ENCODE results near the gene TXNRD2.

- no peak for TF ChIP-seq CTCF (IDR thresholded peaks at IDR 0.05 in 2 of 3, conservative IDR thresholded peaks at IDR 0.05 in 1 of 3; ENCODE audit: borderline replicate concordance in 1 of 3, insufficient read depth in 1 of 3, low read depth in 2 of 3, low read length in 2 of 3)
- no peak for TF ChIP-seq SRF (IDR thresholded peaks at IDR 0.05; ENCODE audit: low read depth)
- no peak for TF ChIP-seq POLR2A (IDR thresholded peaks at IDR 0.05; ENCODE audit: borderline replicate concordance, extremely low read depth, insufficient read depth, insufficient read length)
- TF ChIP-seq RAD21 (IDR thresholded peaks at IDR 0.05; ENCODE audit: low read depth) = no peak
- no peak for TF ChIP-seq EGR1 (IDR thresholded peaks at IDR 0.05; ENCODE audit: low read depth)
- TF ChIP-seq MAX (IDR thresholded peaks at IDR 0.05) = no peak
- TF ChIP-seq ATF3 (IDR thresholded peaks at IDR 0.05) = no peak
- no peak for TF ChIP-seq POLR2AphosphoS5 (IDR thresholded peaks at IDR 0.05; ENCODE audit: low read depth, low read length)
- TF ChIP-seq EZH2phosphoT487 (IDR thresholded peaks at IDR 0.05; ENCODE audit: borderline replicate concordance) = no peak
- no peak for TF ChIP-seq JUND (IDR thresholded peaks at IDR 0.05)
- TF ChIP-seq REST (IDR thresholded peaks at IDR 0.05; ENCODE audit: low read depth) = no peak
- no peak for TF ChIP-seq EZH2 (IDR thresholded peaks at IDR 0.05)
- TF ChIP-seq CEBPB (IDR thresholded peaks at IDR 0.05; ENCODE audit: low read depth) = no peak
- no peak for TF ChIP-seq FOSL1 (IDR thresholded peaks at IDR 0.05; ENCODE audit: low read depth)
Observed at GRCh38 chr22:19844377-19845053, 97.1 kb downstream of the TXNRD2 start.

All from HCT116 (cell line).